Activated T-helper 9 cell treated with anti-CD3 and anti-CD28 coated beads, Interleukin-2, amount 50 U/mL, for 16 hours (primary cell): ENCODE data around the gene CNIH2.

Experiments used
- DNase-seq: peaks from one replicate; pipeline ENCODE4 v3.0.0-alpha.2; 2020; ENCODE audit warnings: low read depth

The CNIH2 gene

DNA sequence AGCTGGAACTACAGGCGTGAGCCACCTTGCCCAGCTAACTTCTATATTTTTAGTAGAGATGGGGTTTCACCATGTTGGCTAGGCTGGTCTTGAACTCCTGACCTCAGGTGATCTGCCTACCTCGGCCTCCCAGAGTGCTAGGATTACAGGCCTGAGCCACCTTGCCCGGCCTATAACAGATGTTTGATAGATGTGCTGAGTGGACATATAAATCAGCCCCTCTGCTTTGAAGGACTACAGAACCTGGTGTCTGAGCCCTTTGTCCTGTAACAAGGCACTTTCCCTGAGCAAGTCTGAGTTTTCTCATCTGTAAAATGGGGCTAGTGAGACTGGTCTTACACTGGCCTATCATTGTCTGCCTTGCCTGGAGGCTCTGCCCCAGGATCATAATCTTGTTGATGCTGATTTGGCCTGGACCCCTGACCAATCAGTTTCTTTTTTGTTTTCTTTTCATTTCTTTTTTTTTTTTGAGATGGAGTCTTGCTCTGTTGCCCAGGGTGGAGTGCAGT is 51.2 kb downstream of the CNIH2 start:
- DNase-seq = no peak

- DNase-seq = no peak
These were observed 53.0 kb downstream of the CNIH2 start for GRCh38 chr11:66330931-66331330.

GRCh38 chr11:66331542-66332370 is 53.8 kb downstream of the CNIH2 start:
- DNase-seq = no peak

DNA sequence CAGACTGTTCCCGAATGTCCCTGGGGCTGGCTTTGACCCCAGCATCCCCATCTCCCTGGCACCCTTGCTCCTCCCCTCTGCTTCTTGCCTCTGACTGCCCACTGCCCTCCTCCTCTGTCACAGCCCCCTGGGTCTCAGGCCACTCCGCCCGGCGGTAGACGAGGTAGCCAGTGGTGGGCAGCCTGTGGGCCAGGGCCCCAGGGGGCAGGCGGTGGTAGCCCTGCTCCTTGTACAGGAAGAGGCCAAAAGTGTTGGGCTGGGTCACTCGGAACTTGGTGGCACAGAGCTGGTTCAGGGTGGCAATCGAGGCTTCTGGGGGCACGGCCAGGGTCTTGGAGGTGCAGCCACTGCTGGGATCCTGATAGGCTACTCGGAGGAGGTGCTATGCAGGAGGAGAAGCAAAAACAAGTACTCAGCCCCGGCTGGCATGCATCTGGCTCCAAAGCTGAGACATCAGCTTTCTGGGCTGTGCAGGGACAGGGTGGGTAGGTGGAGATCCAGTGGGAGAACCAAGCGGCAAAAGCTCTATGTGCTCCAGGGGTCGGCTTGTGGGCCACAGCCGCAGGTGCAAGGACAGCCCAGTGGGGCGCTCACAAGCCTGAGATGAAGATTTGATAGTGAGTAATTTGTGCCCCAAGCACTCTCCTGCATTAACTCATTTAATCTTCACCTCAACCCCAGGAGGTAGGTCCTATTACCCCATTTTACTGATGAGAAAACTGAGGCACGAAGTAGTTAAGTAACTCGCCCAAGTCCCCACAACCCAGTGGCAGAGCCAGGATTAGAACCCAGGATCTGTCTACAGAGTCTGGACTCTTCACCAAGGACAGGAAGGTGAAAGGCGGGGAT is 54.6 kb downstream of the CNIH2 start:
- no peak for DNase-seq

DNA sequence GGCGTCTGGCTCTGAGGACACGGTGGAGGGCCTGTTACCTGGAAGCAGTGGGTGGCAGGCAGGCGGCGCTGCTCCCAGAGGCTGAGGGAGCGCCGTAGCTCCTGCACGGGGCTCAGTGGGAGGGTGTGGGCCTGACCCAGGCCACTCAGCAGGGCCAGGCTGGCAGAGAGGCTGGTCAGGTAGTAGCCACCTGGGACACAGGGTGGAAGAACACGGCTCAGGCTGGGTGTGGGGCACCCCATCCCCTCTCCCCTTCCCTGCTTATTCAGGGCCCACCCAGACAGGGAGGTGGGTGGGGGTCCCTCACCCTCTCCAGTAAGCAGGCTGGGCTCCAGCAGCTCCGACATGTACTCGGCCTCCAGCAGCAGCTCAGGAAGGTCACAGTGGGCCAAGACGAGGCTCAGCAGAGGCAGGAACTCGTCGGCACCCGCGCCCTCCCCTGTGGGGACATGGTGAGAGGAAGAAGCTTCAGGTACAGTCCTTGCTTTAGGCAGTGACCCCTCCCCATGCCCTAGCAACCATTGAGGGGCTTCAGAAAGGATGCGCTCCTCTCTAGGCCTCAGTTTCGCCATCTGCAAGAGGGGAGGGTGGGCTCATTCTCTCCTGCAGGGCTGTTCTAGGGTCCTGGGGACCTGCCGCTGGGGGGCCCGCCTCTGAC is 55.4 kb downstream of the CNIH2 start:
- no peak for DNase-seq
